Measurements from ENCODE around the gene VPS41. TPM values are rescaled to one million over a fixed set of nuclear protein-coding genes. Genes with fewer than 3 reads are reported as not detected.
"Not testable (repeated sequence)": the region's sequence is repeated elsewhere in the genome, so short reads cannot be mapped to it uniquely, and the experiment has no call there.

VPS41 gene
- total RNA-seq, 2 donors from 2014 or later: 39.1 to 52.5 TPM

DNA sequence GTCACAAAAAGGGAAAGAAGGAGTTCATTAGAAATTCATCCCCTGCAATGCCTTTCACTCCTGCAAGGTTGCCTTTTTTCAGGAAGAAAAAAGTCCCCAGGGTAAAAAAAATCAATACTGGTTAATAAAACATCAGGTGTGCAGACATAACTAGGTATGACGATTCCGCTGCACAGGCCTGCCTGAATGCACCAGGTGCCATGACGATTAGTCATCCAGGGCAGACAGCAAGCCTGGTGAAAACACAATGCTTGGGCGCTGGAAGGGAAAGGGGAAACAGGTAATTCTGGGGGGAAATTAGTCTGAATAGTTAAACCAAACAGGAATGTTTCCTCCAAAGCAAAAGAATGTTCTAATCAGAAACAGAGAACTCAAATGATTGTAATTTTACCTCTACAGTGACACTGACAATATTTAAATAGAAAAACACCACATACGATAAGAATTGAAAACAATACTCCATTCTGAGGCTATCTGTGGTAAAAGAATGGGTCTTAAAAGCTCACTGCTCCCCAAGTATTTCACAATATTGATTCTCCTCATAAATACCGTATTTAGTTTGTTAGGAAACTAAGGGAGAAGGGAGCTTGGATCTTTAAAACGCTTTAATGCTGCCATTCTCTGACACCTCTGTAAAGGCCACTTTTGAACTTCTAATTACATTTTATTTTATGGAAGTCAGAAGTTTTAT lies 45.2 kb downstream of the VPS41 start:
- no peaks in the 10 kb centered on the region for H3K9me3 ChIP-seq
- no peak for ATAC-seq (ENCODE audit: insufficient number of reproducible peaks, low FRiP score, low read depth)
- no peaks in the 10 kb centered on the region for H3K27me3 ChIP-seq (replicated peaks; ENCODE audit: insufficient read depth)
- no peak overlapping the region for H3K27ac ChIP-seq
- no peak for DNase-seq (ENCODE audit: low spot score)
- peaks cover 9% of the 10 kb centered on the region for H3K36me3 ChIP-seq
- no peaks in the 10 kb centered on the region for H3K4me1 ChIP-seq (ENCODE audit: control insufficient read depth in 1 of 2, low read depth in 2 of 2)
- TF ChIP-seq, protein P1, sequence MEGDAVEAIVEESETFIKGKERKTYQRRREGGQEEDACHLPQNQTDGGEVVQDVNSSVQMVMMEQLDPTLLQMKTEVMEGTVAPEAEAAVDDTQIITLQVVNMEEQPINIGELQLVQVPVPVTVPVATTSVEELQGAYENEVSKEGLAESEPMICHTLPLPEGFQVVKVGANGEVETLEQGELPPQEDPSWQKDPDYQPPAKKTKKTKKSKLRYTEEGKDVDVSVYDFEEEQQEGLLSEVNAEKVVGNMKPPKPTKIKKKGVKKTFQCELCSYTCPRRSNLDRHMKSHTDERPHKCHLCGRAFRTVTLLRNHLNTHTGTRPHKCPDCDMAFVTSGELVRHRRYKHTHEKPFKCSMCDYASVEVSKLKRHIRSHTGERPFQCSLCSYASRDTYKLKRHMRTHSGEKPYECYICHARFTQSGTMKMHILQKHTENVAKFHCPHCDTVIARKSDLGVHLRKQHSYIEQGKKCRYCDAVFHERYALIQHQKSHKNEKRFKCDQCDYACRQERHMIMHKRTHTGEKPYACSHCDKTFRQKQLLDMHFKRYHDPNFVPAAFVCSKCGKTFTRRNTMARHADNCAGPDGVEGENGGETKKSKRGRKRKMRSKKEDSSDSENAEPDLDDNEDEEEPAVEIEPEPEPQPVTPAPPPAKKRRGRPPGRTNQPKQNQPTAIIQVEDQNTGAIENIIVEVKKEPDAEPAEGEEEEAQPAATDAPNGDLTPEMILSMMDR (IDR thresholded peaks at IDR 0.05): no peak
- no peak overlapping the region for H3K4me3 ChIP-seq

DNA sequence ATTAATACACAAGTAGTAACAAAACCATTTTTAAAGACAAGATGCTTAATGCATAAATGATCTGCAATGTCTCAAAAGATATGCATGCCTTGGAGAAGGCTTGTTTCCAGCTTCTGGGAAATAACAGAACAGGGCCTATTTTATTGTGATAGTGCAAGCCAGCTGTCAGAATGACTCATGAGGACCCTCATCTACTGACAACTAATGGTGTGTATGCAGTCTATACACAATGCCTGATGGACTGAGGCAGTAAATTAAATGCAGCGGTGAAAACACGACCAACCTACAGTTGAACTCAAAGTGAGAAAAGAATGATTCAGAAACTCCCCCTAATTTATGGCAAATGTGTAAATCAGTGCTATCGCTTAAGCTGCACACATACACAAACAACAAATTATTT lies 46.3 kb downstream of the VPS41 start:
- H3K9me3 ChIP-seq: no peaks in the 10 kb centered on the region
- H3K27ac ChIP-seq: no peak overlapping the region
- H3K36me3 ChIP-seq: peaks cover 1% of the 10 kb centered on the region
- TF ChIP-seq, protein P1 (IDR thresholded peaks at IDR 0.05): no peak
- H3K4me1 ChIP-seq (ENCODE audit: control insufficient read depth in 1 of 2, low read depth in 2 of 2): no peaks in the 10 kb centered on the region
- ATAC-seq (ENCODE audit: insufficient number of reproducible peaks, low FRiP score, low read depth): no peak
- H3K4me3 ChIP-seq: no peak overlapping the region
- no peaks in the 10 kb centered on the region for H3K27me3 ChIP-seq (replicated peaks; ENCODE audit: insufficient read depth)
- no peak for DNase-seq (ENCODE audit: low spot score)

DNA sequence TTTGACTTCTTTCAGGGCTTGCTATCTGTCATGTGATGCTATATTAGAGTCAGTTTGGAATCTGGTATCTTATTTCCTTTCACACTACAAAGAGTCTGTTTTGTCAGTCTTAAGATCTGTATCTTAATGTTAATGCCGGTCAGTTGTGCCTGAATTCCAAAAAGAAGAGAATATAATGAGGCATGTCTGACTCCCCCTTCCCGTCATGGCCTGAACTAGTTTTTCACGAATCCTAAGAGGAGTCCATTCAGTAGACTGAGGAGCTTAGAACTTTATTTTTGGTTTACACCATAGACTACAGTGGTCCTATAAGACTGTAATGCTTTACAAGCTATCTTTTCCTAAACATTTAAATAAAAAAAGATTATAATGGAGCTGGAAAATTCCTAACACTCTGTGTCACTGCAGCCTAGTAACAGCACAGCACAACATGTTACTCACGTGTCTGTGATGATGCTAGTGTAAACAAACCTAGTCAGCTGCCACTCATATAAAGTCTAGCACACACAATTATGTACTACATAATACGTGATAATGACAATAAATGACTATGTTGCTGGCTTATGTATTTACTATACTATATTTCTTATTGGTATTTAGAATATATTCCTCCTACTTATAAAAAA lies 50.6 kb downstream of the VPS41 start:
- no peak for ATAC-seq (ENCODE audit: insufficient number of reproducible peaks, low FRiP score, low read depth)
- Histone ChIP-seq H3K4me1 (ENCODE audit: control insufficient read depth in 1 of 2, low read depth in 2 of 2) (no peaks in the 10 kb centered on the region), H3K27ac (no peak overlapping the region), H3K27me3 (replicated peaks; ENCODE audit: insufficient read depth) (no peaks in the 10 kb centered on the region), H3K36me3 (no peaks in the 10 kb centered on the region), H3K4me3 (no peak overlapping the region), H3K9me3 (no peaks in the 10 kb centered on the region)
- TF ChIP-seq, protein P1 (IDR thresholded peaks at IDR 0.05): no peak
- no peak for DNase-seq (ENCODE audit: low spot score)

DNA sequence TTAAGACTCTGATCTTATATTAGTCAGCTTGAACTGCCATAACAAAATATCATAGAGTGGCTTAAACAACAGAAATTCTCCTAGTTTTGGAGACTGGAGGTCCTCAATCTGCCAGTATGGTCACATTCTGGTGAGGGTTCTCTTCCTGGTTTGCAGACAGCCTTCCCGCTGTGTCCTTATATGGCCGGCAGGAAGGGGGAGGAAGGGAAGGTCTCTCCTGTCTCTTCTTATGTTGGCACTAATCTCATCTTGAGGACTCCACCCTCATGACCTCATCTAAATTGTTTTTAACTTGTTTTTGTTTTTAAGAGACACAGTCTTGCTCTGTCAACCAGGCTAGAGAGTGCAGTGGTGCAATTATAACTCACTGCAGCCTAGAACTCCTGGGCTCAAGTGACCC lies 53.1 kb downstream of the VPS41 start:
- no peaks in the 10 kb centered on the region for H3K36me3 ChIP-seq
- TF ChIP-seq, protein P1 (IDR thresholded peaks at IDR 0.05): no peak
- H3K9me3 ChIP-seq: no peaks in the 10 kb centered on the region
- H3K4me1 ChIP-seq (ENCODE audit: control insufficient read depth in 1 of 2, low read depth in 2 of 2): no peaks in the 10 kb centered on the region
- no peak overlapping the region for H3K27ac ChIP-seq
- ATAC-seq (ENCODE audit: insufficient number of reproducible peaks, low FRiP score, low read depth) (no peak), DNase-seq (ENCODE audit: low spot score) (no peak)
- H3K4me3 ChIP-seq: no peak overlapping the region
- H3K27me3 ChIP-seq (replicated peaks; ENCODE audit: insufficient read depth): no peaks in the 10 kb centered on the region

DNA sequence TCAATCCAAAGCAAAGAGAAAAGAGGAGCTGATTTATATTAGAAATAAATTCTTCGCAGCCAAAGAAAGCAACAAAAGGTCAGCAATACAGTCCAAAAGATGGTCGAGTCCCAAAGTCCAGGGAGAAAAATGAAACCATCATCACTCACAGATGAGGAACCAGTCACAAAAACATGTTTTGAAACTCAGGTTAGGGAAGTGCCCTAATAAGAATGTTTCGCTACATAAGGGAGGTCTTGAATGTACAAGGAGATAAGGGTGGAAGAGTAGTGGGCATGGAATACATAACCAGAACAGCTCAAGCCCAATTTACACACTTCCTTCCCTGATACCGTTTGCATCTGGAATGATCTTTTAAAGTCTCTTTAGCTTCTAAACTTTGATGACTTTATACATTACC lies 53.6 kb downstream of the VPS41 start:
- Histone ChIP-seq H3K4me3 (no peak overlapping the region), H3K4me1 (ENCODE audit: control insufficient read depth in 1 of 2, low read depth in 2 of 2) (no peaks in the 10 kb centered on the region), H3K9me3 (no peaks in the 10 kb centered on the region), H3K27ac (no peak overlapping the region), H3K36me3 (no peaks in the 10 kb centered on the region), H3K27me3 (replicated peaks; ENCODE audit: insufficient read depth) (no peaks in the 10 kb centered on the region)
- ATAC-seq (ENCODE audit: insufficient number of reproducible peaks, low FRiP score, low read depth) (no peak), DNase-seq (ENCODE audit: low spot score) (no peak)
- TF ChIP-seq, protein P1 (IDR thresholded peaks at IDR 0.05): no peak

DNA sequence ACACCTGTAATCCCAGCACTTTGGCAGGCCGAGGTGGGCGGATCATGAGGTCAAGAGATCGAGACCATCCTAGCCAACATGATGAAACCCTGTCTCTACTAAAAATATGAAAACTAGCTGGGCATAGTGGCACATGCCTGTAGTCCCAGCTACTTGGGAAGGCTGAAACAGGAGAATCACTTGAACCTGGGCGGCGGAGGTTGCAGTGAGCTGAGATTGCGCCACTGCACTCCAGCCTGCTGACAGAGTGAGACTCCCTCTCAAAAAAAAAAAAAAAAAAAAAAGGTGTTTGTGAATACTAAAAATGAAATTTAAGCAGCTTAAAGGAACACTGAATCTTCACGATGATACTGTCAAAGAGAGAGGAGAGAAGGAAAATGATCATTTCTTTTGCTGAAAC lies 54.0 kb downstream of the VPS41 start:
- H3K36me3 ChIP-seq; DNase-seq (ENCODE audit: low spot score); H3K9me3 ChIP-seq; H3K4me3 ChIP-seq; H3K4me1 ChIP-seq (ENCODE audit: control insufficient read depth in 1 of 2, low read depth in 2 of 2); H3K27me3 ChIP-seq (replicated peaks; ENCODE audit: insufficient read depth); H3K27ac ChIP-seq; ATAC-seq (ENCODE audit: insufficient number of reproducible peaks, low FRiP score, low read depth): not testable (repeated sequence)

Measured in thoracic aorta (tissue), 2 donors.